ENCODE data around the gene HSPB1. TPM values are rescaled to one million over a fixed set of nuclear protein-coding genes. Genes with fewer than 3 reads are reported as not detected.

Gene HSPB1
- total and polyA plus RNA-seq, 3 donors from 2014 or later: 190 to 245 (median 216) TPM

DNA sequence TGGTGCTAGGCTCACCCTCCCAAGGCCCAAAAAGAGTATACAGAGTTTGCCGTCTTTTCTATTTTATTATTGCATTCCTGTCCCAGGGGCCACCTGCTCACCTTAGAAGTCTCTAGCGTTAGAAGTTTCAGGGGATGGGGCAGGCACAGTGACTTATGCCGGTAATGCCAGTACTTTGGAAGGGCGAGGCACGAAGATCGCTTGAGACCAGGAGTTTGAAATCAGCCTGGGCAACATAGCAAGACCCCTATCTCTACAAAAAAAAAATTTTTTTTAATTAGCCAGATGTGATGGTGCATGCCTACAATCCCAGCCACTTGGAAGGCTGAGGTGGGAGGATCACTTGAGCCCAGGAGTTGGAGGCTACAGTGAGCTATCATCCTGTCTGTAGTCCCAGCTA lies 30.3 kb upstream of the HSPB1 start:
- 94 to 97% methylated on average over 6 of the region's 6 CpGs for WGBS, 2 donors
- H3K27ac ChIP-seq: no peak overlapping the region
- DNase-seq: no peak
- TF ChIP-seq, protein P1, sequence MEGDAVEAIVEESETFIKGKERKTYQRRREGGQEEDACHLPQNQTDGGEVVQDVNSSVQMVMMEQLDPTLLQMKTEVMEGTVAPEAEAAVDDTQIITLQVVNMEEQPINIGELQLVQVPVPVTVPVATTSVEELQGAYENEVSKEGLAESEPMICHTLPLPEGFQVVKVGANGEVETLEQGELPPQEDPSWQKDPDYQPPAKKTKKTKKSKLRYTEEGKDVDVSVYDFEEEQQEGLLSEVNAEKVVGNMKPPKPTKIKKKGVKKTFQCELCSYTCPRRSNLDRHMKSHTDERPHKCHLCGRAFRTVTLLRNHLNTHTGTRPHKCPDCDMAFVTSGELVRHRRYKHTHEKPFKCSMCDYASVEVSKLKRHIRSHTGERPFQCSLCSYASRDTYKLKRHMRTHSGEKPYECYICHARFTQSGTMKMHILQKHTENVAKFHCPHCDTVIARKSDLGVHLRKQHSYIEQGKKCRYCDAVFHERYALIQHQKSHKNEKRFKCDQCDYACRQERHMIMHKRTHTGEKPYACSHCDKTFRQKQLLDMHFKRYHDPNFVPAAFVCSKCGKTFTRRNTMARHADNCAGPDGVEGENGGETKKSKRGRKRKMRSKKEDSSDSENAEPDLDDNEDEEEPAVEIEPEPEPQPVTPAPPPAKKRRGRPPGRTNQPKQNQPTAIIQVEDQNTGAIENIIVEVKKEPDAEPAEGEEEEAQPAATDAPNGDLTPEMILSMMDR (IDR thresholded peaks at IDR 0.05): no peak
- no peak for TF ChIP-seq POLR2A (IDR thresholded peaks at IDR 0.05)
- H3K4me1 ChIP-seq: peaks cover 6% of the 10 kb centered on the region
- no peaks in the 10 kb centered on the region for H3K36me3 ChIP-seq (ENCODE audit: low read depth, missing control alignments)
- no peak overlapping the region for H3K4me3 ChIP-seq
- intact Hi-C loops (cut with DNase I; ENCODE audit: low total_unique reads): loop anchor here (10.0 kb wide), 1 partner anchor 97 kb away; no protein-coding TSS in a partner anchor
- no peaks in the 10 kb centered on the region for H3K27me3 ChIP-seq
- H3K9me3 ChIP-seq: no peaks in the 10 kb centered on the region

- Histone ChIP-seq H3K9me3 (no peaks in the 10 kb centered on the region), H3K27ac (no peak overlapping the region), H3K36me3 (ENCODE audit: low read depth, missing control alignments) (no peaks in the 10 kb centered on the region), H3K4me1 (peaks cover 4% of the 10 kb centered on the region), H3K4me3 (no peak overlapping the region), H3K27me3 (no peaks in the 10 kb centered on the region)
- WGBS, 2 donors: 52 to 55% methylated on average over 7 of the region's 7 CpGs
- intact Hi-C loops (cut with DNase I; ENCODE audit: low total_unique reads): loop anchor here (10.0 kb wide), 1 partner anchor 98 kb away; no protein-coding TSS in a partner anchor
- no peak for TF ChIP-seq POLR2A (IDR thresholded peaks at IDR 0.05)
- TF ChIP-seq, protein P1 (IDR thresholded peaks at IDR 0.05): no peak
- no peak for DNase-seq
These were observed 29.5 kb upstream of the HSPB1 start for GRCh38 chr7:76272851-76273497.

- no peaks in the 10 kb centered on the region for H3K4me1 ChIP-seq
- intact Hi-C loops (cut with DNase I; ENCODE audit: low total_unique reads): loop anchor here (10.0 kb wide), 1 partner anchor 99 kb away; no protein-coding TSS in a partner anchor
- WGBS, 2 donors: 77 to 85% methylated on average over 5 of the region's 5 CpGs
- H3K27me3 ChIP-seq: no peaks in the 10 kb centered on the region
- no peak overlapping the region for H3K4me3 ChIP-seq
- no peaks in the 10 kb centered on the region for H3K9me3 ChIP-seq
- no peak overlapping the region for H3K27ac ChIP-seq
- DNase-seq: no peak
- H3K36me3 ChIP-seq (ENCODE audit: low read depth, missing control alignments): no peaks in the 10 kb centered on the region
- TF ChIP-seq, protein P1 (IDR thresholded peaks at IDR 0.05): no peak
- no peak for TF ChIP-seq POLR2A (IDR thresholded peaks at IDR 0.05)
These were observed 29.0 kb upstream of the HSPB1 start for GRCh38 chr7:76273503-76273902.

DNA sequence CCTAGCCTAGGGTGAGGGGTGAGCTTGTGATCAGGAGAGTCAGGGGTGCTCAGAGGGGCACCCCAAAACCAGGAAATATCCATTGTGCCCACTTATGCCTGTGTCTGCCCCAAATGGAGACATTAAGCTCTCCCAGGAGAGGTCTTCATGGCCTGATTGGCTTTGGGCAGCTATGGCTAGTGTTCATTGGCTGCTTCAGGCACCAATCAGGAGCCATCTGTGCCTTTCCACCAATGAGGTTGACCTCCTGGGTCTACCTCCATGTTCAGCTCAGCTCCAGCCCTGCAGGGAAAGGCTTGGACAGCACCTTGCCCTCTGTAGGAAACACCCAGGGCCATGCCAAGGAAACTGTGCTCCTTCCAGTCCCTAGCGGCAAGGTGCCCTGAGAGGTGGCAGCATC lies 23.9 kb upstream of the HSPB1 start:
- Histone ChIP-seq H3K9me3 (no peaks in the 10 kb centered on the region), H3K27me3 (no peaks in the 10 kb centered on the region), H3K4me1 (peaks cover 12% of the 10 kb centered on the region), H3K4me3 (no peak overlapping the region), H3K36me3 (ENCODE audit: low read depth, missing control alignments) (no peaks in the 10 kb centered on the region), H3K27ac (no peak overlapping the region)
- 73 to 100% methylated on average over 1 of the region's 1 CpG for WGBS, 2 donors
- DNase-seq: no peak
- intact Hi-C loops (cut with DNase I; ENCODE audit: low total_unique reads): loop anchor here (10.0 kb wide), 1 partner anchor 104 kb away; no protein-coding TSS in a partner anchor
- no peak for TF ChIP-seq POLR2A (IDR thresholded peaks at IDR 0.05)
- TF ChIP-seq, protein P1 (IDR thresholded peaks at IDR 0.05): no peak

DNA sequence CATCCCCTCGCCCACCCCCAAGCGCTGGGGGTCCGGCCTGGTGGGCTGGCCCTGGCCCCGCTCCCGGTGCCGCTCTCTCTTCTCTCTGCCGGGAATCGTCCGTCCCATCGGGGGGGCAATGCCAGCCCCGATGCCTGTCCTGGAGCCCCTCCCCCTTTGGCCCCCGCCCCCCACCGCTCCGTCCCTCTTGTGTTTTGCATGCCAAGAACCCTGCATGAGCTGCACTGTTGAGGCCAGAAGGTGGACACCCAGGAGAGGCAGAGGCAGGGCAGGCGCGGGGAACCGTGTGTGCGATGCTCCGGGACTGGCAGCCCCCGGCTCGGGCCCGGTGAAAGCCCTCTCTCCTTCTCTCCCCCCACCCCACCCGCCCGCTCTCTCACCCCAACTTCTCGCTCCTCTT lies 22.1 kb upstream of the HSPB1 start:
- intact Hi-C loops (cut with DNase I; ENCODE audit: low total_unique reads): no loop called here
- WGBS, 2 donors: 16 to 20% methylated on average over 14 to 25 of the region's 25 CpGs
- DNase-seq: no peak

More for the DNA sequence above, 22.1 kb upstream of the HSPB1 start:
- Histone ChIP-seq H3K4me3 (no peak overlapping the region), H3K36me3 (ENCODE audit: low read depth, missing control alignments) (no peaks in the 10 kb centered on the region), H3K27me3 (no peaks in the 10 kb centered on the region), H3K4me1 (peaks cover 12% of the 10 kb centered on the region), H3K27ac (no peak overlapping the region), H3K9me3 (no peaks in the 10 kb centered on the region)
- TF ChIP-seq, protein P1 (IDR thresholded peaks at IDR 0.05): no peak
- no peak for TF ChIP-seq POLR2A (IDR thresholded peaks at IDR 0.05)
